HG02678 (cell line): ENCODE results near the gene TOMM20.

Experiments
- ATAC-seq: cut with Tn5 transposase; IDR thresholded peaks from one replicate; pipeline ENCODE4 v1.9.1; 2021; ENCODE audit warnings: mild to moderate bottlenecking, moderate library complexity; ENCODE audit not compliant: unreplicated experiment

Gene TOMM20

GRCh38 chr1:235136111-235136510, 7.5 kb upstream of the TOMM20 start:
- no peak for ATAC-seq

- no peak for ATAC-seq
Observed at GRCh38 chr1:235134171-235134570, 5.5 kb upstream of the TOMM20 start.

- ATAC-seq = no peak
Observed at GRCh38 chr1:235133086-235133485, 4.4 kb upstream of the TOMM20 start.

- no peak for ATAC-seq
Observed at GRCh38 chr1:235131961-235132360, 3.3 kb upstream of the TOMM20 start.

- ATAC-seq = no peak
Observed at GRCh38 chr1:235130766-235131270, 2.2 kb upstream of the TOMM20 start.

- ATAC-seq = no peak
Observed at GRCh38 chr1:235129774-235130570, 1.3 kb upstream of the TOMM20 start.

GRCh38 chr1:235127732-235128455, 743 bp downstream of the TOMM20 start:
- no peak for ATAC-seq

GRCh38 chr1:235127203-235127602, 1.4 kb downstream of the TOMM20 start:
- no peak for ATAC-seq

GRCh38 chr1:235124665-235125064, 4.0 kb downstream of the TOMM20 start:
- no peak for ATAC-seq

- ATAC-seq = no peak
Observed at GRCh38 chr1:235124111-235124510, 4.5 kb downstream of the TOMM20 start.

- no peak for ATAC-seq
Observed at GRCh38 chr1:235122348-235122747, 6.3 kb downstream of the TOMM20 start.

GRCh38 chr1:235113183-235113917, 15.3 kb downstream of the TOMM20 start:
- ATAC-seq = no peak

- no peak for ATAC-seq
Observed at GRCh38 chr1:235112297-235113182, 16.1 kb downstream of the TOMM20 start.

GRCh38 chr1:235111107-235111506, 17.5 kb downstream of the TOMM20 start:
- ATAC-seq = no peak

GRCh38 chr1:235108876-235109275, 19.8 kb downstream of the TOMM20 start:
- no peak for ATAC-seq

GRCh38 chr1:235108185-235108593, 20.4 kb downstream of the TOMM20 start:
- no peak for ATAC-seq

GRCh38 chr1:235107368-235108184, 21.1 kb downstream of the TOMM20 start:
- no peak for ATAC-seq

- ATAC-seq = no peak
Observed at GRCh38 chr1:235106457-235106856, 22.2 kb downstream of the TOMM20 start.
